ENCODE results near the gene CXCR4. TPM values are rescaled to one million over a fixed set of nuclear protein-coding genes. Genes with fewer than 3 reads are reported as not detected.

The CXCR4 gene
- total and polyA plus RNA-seq, 2 of the 4 experiments (the other 2 are of a cell fraction), result not detected

GRCh38 chr2:136091899-136092298 is 26.1 kb downstream of the CXCR4 start:
- ChIA-PET POLR2A (ENCODE audit: unreplicated experiment) (no interaction called here), CTCF (no interaction called here)
- Histone ChIP-seq H3K27me3 (ENCODE audit: control insufficient read depth, insufficient read depth, low read length) (peaks cover 2% of the 10 kb centered on the region), H3K27ac (ENCODE audit: insufficient read depth, low read length) (no peak overlapping the region), H4K20me1 (ENCODE audit: insufficient read depth, low read length) (no peaks in the 10 kb centered on the region), H4K8ac (ENCODE audit: low read depth in 2 of 2, low read length in 2 of 2) (no peak overlapping the region), H3K23ac (ENCODE audit: low read depth, low read length) (no peak overlapping the region), H3K9me1 (ENCODE audit: insufficient read depth, low read length) (no peaks in the 10 kb centered on the region), H2AK5ac (ENCODE audit: low read depth, low read length) (no peak overlapping the region), H2BK20ac (ENCODE audit: low read depth, low read length) (no peak overlapping the region), H3K4me1 (ENCODE audit: control insufficient read depth, insufficient read depth, low read length) (no peaks in the 10 kb centered on the region), H2BK15ac (ENCODE audit: low read depth, low read length) (no peak overlapping the region), H2AK9ac (replicated peaks; ENCODE audit: low read depth, low read length, poor library complexity) (no peak overlapping the region), H4K91ac (ENCODE audit: insufficient read depth, low read depth, low read length) (no peak overlapping the region), H3K36me3 (ENCODE audit: control insufficient read depth, insufficient read depth, low read length) (no peaks in the 10 kb centered on the region), H3K9ac (ENCODE audit: low read depth, low read length) (no peak overlapping the region), H4K5ac (ENCODE audit: low read depth, low read length) (no peak overlapping the region), H3K79me1 (ENCODE audit: low read depth in 1 of 2, low read length in 2 of 2) (no peaks in the 10 kb centered on the region), H3K56ac (ENCODE audit: extremely low read depth, insufficient read depth, low read length) (no peak overlapping the region), H2BK120ac (ENCODE audit: low read depth, low read length) (no peak overlapping the region), H3K4me2 (ENCODE audit: low read depth, low read length) (no peak overlapping the region), H3K4ac (ENCODE audit: low read depth, low read length) (no peak overlapping the region), H3K4me3 (ENCODE audit: insufficient read depth, low read depth, low read length) (no peak overlapping the region), H3K14ac (replicated peaks; ENCODE audit: low read depth, low read length) (no peak overlapping the region), H2AFZ (replicated peaks; ENCODE audit: low read length, poor library complexity) (no peak overlapping the region), H3K18ac (ENCODE audit: low read depth, low read length) (no peak overlapping the region), H2BK5ac (ENCODE audit: low read depth, low read length, poor library complexity, severe bottlenecking) (no peak overlapping the region), H3K9me3 (ENCODE audit: control insufficient read depth, insufficient read depth, low read length) (no peaks in the 10 kb centered on the region)
- WGBS, 2 experiments (ENCODE audit: extremely low coverage in 2 of 2, insufficient read length in 1 of 2), result no CpG with 5 or more reads among the region's 1 CpG
- intact Hi-C loops (cut with micrococcal nuclease), result no loop called here
- no TSS peak for BruUV-seq (replicated peaks)
- dilution Hi-C loops (cut with HindIII; ENCODE audit: low sequenced_read_pairs, unreplicated experiment), result no loop called here
- ATAC-seq (ENCODE audit: low read depth), result no peak
- in situ Hi-C loops (cut with MboI; ENCODE audit: low sequenced_read_pairs), result no loop called here
- no peak for DNase-seq
- TF ChIP-seq CEBPB (IDR thresholded peaks at IDR 0.05; ENCODE audit: low read depth, low read length) (no peak), RAD21 (IDR thresholded peaks at IDR 0.05; ENCODE audit: low read length) (no peak), SMC3 (IDR thresholded peaks at IDR 0.05; ENCODE audit: low read depth, low read length) (no peak), FOS (IDR thresholded peaks at IDR 0.05; ENCODE audit: low read depth, low read length) (no peak), POLR2A (IDR thresholded peaks at IDR 0.05; ENCODE audit: low read depth, low read length) (no peak), MAZ (IDR thresholded peaks at IDR 0.05; ENCODE audit: borderline replicate concordance, low read depth, low read length) (no peak), NFE2L2 (IDR thresholded peaks at IDR 0.05; ENCODE audit: low read depth, low read length) (no peak), RCOR1 (IDR thresholded peaks at IDR 0.05; ENCODE audit: insufficient replicate concordance, low read length) (no peak), RFX5 (IDR thresholded peaks at IDR 0.05; ENCODE audit: low read depth, low read length) (no peak), BHLHE40 (IDR thresholded peaks at IDR 0.05; ENCODE audit: low read depth, low read length) (no peak), MXI1 (IDR thresholded peaks at IDR 0.05; ENCODE audit: borderline replicate concordance, low read depth, low read length) (no peak), CHD1 (IDR thresholded peaks at IDR 0.05; ENCODE audit: low read depth, low read length) (no peak), MAFK (IDR thresholded peaks at IDR 0.05; ENCODE audit: low read depth, low read length) (no peak)
- TF ChIP-seq, protein P1, sequence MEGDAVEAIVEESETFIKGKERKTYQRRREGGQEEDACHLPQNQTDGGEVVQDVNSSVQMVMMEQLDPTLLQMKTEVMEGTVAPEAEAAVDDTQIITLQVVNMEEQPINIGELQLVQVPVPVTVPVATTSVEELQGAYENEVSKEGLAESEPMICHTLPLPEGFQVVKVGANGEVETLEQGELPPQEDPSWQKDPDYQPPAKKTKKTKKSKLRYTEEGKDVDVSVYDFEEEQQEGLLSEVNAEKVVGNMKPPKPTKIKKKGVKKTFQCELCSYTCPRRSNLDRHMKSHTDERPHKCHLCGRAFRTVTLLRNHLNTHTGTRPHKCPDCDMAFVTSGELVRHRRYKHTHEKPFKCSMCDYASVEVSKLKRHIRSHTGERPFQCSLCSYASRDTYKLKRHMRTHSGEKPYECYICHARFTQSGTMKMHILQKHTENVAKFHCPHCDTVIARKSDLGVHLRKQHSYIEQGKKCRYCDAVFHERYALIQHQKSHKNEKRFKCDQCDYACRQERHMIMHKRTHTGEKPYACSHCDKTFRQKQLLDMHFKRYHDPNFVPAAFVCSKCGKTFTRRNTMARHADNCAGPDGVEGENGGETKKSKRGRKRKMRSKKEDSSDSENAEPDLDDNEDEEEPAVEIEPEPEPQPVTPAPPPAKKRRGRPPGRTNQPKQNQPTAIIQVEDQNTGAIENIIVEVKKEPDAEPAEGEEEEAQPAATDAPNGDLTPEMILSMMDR (conservative IDR thresholded peaks at IDR 0.05; ENCODE audit: low read depth, low read length), result no peak
- TF ChIP-seq, protein P2, sequence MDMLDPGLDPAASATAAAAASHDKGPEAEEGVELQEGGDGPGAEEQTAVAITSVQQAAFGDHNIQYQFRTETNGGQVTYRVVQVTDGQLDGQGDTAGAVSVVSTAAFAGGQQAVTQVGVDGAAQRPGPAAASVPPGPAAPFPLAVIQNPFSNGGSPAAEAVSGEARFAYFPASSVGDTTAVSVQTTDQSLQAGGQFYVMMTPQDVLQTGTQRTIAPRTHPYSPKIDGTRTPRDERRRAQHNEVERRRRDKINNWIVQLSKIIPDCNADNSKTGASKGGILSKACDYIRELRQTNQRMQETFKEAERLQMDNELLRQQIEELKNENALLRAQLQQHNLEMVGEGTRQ (IDR thresholded peaks at IDR 0.05; ENCODE audit: low read depth, low read length), result no peak
- TF ChIP-seq, protein P3, sequence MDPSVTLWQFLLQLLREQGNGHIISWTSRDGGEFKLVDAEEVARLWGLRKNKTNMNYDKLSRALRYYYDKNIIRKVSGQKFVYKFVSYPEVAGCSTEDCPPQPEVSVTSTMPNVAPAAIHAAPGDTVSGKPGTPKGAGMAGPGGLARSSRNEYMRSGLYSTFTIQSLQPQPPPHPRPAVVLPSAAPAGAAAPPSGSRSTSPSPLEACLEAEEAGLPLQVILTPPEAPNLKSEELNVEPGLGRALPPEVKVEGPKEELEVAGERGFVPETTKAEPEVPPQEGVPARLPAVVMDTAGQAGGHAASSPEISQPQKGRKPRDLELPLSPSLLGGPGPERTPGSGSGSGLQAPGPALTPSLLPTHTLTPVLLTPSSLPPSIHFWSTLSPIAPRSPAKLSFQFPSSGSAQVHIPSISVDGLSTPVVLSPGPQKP (IDR thresholded peaks at IDR 0.05; ENCODE audit: borderline replicate concordance, low read depth, low read length), result no peak
